ENCODE data around the gene SNX1.

DNA sequence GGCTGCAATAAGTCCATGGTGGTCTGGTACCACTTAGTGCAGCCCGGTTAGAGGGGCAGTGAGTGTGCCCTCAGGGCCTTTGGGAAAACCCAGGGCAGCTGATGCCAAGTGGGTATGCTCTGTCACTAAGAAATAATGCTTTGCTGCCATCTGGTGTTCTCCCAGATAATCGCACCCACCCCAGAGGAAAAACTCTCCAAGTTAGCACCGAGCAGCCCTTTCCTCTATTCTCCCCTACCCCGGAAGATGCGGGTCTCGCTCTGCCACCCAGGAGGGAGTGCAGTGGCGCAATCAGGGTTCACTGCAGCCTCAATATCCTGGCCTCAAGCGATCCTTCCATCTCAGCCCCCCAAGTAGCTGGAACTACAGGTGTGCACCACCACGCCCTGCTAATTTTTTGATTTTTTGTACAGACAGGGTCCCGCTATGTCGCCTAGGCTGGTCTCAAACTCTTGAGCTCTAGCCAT is 28.2 kb upstream of the SNX1 start:
- TF ChIP-seq ZNF70 (CRISPR knock-in tag; IDR thresholded peaks at IDR 0.05) (no peak), GLIS3 (CRISPR knock-in tag; IDR thresholded peaks at IDR 0.05) (no peak)
- TF ChIP-seq, protein P1, sequence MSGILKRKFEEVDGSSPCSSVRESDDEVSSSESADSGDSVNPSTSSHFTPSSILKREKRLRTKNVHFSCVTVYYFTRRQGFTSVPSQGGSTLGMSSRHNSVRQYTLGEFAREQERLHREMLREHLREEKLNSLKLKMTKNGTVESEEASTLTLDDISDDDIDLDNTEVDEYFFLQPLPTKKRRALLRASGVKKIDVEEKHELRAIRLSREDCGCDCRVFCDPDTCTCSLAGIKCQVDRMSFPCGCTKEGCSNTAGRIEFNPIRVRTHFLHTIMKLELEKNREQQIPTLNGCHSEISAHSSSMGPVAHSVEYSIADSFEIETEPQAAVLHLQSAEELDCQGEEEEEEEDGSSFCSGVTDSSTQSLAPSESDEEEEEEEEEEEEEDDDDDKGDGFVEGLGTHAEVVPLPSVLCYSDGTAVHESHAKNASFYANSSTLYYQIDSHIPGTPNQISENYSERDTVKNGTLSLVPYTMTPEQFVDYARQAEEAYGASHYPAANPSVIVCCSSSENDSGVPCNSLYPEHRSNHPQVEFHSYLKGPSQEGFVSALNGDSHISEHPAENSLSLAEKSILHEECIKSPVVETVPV (CRISPR knock-in tag; IDR thresholded peaks at IDR 0.05): no peak
- TF ChIP-seq, protein P2, sequence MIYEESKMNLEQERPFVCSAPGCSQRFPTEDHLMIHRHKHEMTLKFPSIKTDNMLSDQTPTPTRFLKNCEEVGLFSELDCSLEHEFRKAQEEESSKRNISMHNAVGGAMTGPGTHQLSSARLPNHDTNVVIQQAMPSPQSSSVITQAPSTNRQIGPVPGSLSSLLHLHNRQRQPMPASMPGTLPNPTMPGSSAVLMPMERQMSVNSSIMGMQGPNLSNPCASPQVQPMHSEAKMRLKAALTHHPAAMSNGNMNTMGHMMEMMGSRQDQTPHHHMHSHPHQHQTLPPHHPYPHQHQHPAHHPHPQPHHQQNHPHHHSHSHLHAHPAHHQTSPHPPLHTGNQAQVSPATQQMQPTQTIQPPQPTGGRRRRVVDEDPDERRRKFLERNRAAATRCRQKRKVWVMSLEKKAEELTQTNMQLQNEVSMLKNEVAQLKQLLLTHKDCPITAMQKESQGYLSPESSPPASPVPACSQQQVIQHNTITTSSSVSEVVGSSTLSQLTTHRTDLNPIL (CRISPR knock-in tag; IDR thresholded peaks at IDR 0.05; ENCODE audit: low read depth): no peak

Data from SK-N-SH treated with all-trans-retinoic acid at 6 μM for 48 hours (cell line).